Trophoblast cell (in vitro differentiated cells and primary cell): ENCODE measurements around the gene UXT.

Experiments
- DNase-seq, 2 donors: peaks; one replicate each; pipeline ENCODE4 v3.0.0-alpha.2; 2016
- H2AFZ ChIP-seq: 2 replicates; pipeline ENCODE4 v1.6.1; 2013; ENCODE audit warnings: low read length, moderate library complexity, mild to moderate bottlenecking; ENCODE audit not compliant: insufficient read depth, poor library complexity
- H2AK5ac ChIP-seq: 2 replicates; pipeline ENCODE4 v1.6.1; 2013; ENCODE audit warnings: mild to moderate bottlenecking, low read length
- H2BK120ac ChIP-seq: 2 replicates; pipeline ENCODE4 v1.6.1; 2013; ENCODE audit warnings: low read length, mild to moderate bottlenecking, moderate library complexity; ENCODE audit not compliant: insufficient read depth, poor library complexity
- H2BK12ac ChIP-seq: 2 replicates; pipeline ENCODE4 v1.6.1; 2013; ENCODE audit warnings: mild to moderate bottlenecking, low read length, moderate library complexity
- H2BK5ac ChIP-seq: 2 replicates; pipeline ENCODE4 v1.6.1; 2013; ENCODE audit warnings: low read length, low read depth, moderate library complexity, mild to moderate bottlenecking; ENCODE audit not compliant: poor library complexity
- H3K14ac ChIP-seq: 2 replicates; pipeline ENCODE4 v1.6.1; 2013; ENCODE audit warnings: mild to moderate bottlenecking, low read length
- H3K18ac ChIP-seq: 2 replicates; pipeline ENCODE4 v1.6.1; 2013; ENCODE audit warnings: mild to moderate bottlenecking, low read length
- H3K23ac ChIP-seq: 2 replicates; pipeline ENCODE4 v1.6.1; 2013; ENCODE audit warnings: low read length
- H3K27ac ChIP-seq: 2 replicates; pipeline ENCODE4 v1.5.1; 2013; ENCODE audit warnings: low read depth, mild to moderate bottlenecking, inconsistent platforms, low read length, moderate library complexity
- H3K27me3 ChIP-seq: 2 replicates; pipeline ENCODE4 v1.6.1; 2013; ENCODE audit warnings: inconsistent platforms, mild to moderate bottlenecking, low read length, moderate library complexity; ENCODE audit not compliant: insufficient read depth
- H3K36me3 ChIP-seq, 2 experiments: 1 replicate in 1 of 2; 2 replicates in 1 of 2; pipeline ENCODE4 v1.6.1; 2013; ENCODE audit warnings: low read length in 2 of 2, mild to moderate bottlenecking in 2 of 2, moderate library complexity in 1 of 2; ENCODE audit not compliant: insufficient read depth in 2 of 2, control insufficient read depth in 1 of 2
- H3K4ac ChIP-seq: 2 replicates; pipeline ENCODE4 v1.6.1; 2013; ENCODE audit warnings: low read depth, mild to moderate bottlenecking, low read length, moderate library complexity
- H3K4me1 ChIP-seq, 2 experiments: 1 replicate in 1 of 2; 2 replicates in 1 of 2; pipeline ENCODE4 v1.6.1; 2013; ENCODE audit warnings: low read length in 2 of 2, mild to moderate bottlenecking in 2 of 2, moderate library complexity in 1 of 2; ENCODE audit not compliant: insufficient read depth in 2 of 2, control insufficient read depth in 1 of 2
- H3K4me2 ChIP-seq: 2 replicates; pipeline ENCODE4 v1.6.1; 2013; ENCODE audit warnings: inconsistent platforms, mild to moderate bottlenecking, low read length, moderate library complexity
- H3K4me3 ChIP-seq: 2 replicates; pipeline ENCODE4 v1.5.1; 2013; ENCODE audit warnings: mild to moderate bottlenecking, low read depth, low read length, inconsistent platforms
- H3K79me1 ChIP-seq: one replicate; pipeline ENCODE4 v1.6.1; 2013; ENCODE audit warnings: low read length
- H3K79me2 ChIP-seq: 2 replicates; pipeline ENCODE4 v1.6.1; 2013; ENCODE audit warnings: low read length, mild to moderate bottlenecking; ENCODE audit not compliant: control insufficient read depth, insufficient read depth, poor library complexity
- H3K9ac ChIP-seq: 2 replicates; pipeline ENCODE4 v1.6.1; 2013; ENCODE audit warnings: mild to moderate bottlenecking, low read length
- H3K9me3 ChIP-seq: 2 replicates; pipeline ENCODE4 v1.6.1; 2013; ENCODE audit warnings: low read depth, mild to moderate bottlenecking, control low read depth, inconsistent platforms, low read length; ENCODE audit not compliant: insufficient read depth
- H4K12ac ChIP-seq: 2 replicates; pipeline ENCODE4 v1.6.1; 2013; ENCODE audit warnings: low read depth, mild to moderate bottlenecking, low read length, moderate library complexity
- H4K8ac ChIP-seq: 2 replicates; pipeline ENCODE4 v1.6.1; 2013; ENCODE audit warnings: low read depth, mild to moderate bottlenecking, low read length, moderate library complexity
- H4K91ac ChIP-seq: one replicate; pipeline ENCODE4 v1.6.1; 2013; ENCODE audit warnings: low read depth, mild to moderate bottlenecking, low read length, moderate library complexity
- WGBS: extraction: QIAGEN DNeasy Blood & Tissue Kit; methylation state at CpG from one replicate; pipeline ENCODE4 v1.1.7; 2013; ENCODE audit warnings: missing lambda C conversion rate; ENCODE audit not compliant: insufficient read length, insufficient coverage; ENCODE audit errors: extremely low coverage; 5-methylcytosine and 5-hydroxymethylcytosine counted together

The UXT gene

GRCh38 chrX:47664737-47665136, 5.8 kb upstream of the UXT start:
- H4K91ac ChIP-seq: no peak overlapping the region
- peak; percentile 40 to 80 for DNase-seq

DNA sequence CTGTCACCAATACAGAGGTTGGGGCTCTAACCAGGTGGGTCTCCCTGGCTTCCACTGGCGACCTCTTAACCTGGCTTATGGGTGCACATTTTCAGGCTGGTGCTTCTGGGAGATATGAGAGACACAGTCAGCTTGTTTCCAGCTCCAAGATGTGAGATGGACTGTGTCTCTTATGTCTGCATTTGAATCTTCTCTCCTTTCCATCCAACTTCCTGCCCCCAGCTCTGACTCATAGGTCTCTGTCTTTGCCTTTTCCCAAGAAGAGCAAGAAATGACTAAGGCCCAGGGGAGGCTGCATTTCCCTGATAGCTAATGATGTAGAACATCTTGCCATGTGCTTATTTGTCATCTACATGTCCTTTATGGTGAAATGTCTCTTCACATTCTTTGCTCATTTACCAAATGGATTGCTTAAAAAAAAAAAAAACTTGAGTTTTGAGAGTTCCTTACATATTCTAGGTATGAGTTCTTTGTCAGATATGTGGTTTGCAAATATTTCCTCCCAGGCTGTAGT, 3.2 kb upstream of the UXT start:
- Histone ChIP-seq H3K9ac (no peak overlapping the region), H3K4me3 (no peak overlapping the region), H4K8ac (no peak overlapping the region), H3K36me3 (peaks cover 0 to 5% of the 10 kb centered on the region in 2 experiments), H3K14ac (no peak overlapping the region), H2BK5ac (no peak overlapping the region), H2AK5ac (no peak overlapping the region), H3K27ac (no peak overlapping the region), H3K9me3 (no peaks in the 10 kb centered on the region), H2AFZ (no peak overlapping the region), H3K4ac (no peak overlapping the region), H3K4me1 (peaks cover 0 to 3% of the 10 kb centered on the region in 2 experiments), H2BK12ac (no peak overlapping the region), H3K4me2 (no peak overlapping the region), H4K12ac (no peak overlapping the region), H3K27me3 (no peaks in the 10 kb centered on the region), H4K91ac (no peak overlapping the region), H3K23ac (no peak overlapping the region), H2BK120ac (no peak overlapping the region), H3K18ac (no peak overlapping the region), H3K79me1 (peaks cover 4% of the 10 kb centered on the region), H3K79me2 (no peaks in the 10 kb centered on the region)
- WGBS: no CpG with 5 or more reads among the region's 1 CpG
- peak; percentile 75 to 87 for DNase-seq

More at GRCh38 chrX:47664737-47665136, 5.8 kb upstream of the UXT start:
- Histone ChIP-seq H3K27me3 (no peaks in the 10 kb centered on the region), H2AFZ (no peak overlapping the region), H3K79me1 (no peaks in the 10 kb centered on the region), H3K18ac (no peak overlapping the region), H2AK5ac (no peak overlapping the region), H3K4ac (no peak overlapping the region), H3K14ac (no peak overlapping the region), H2BK120ac (no peak overlapping the region), H3K9me3 (no peaks in the 10 kb centered on the region), H3K9ac (no peak overlapping the region), H3K4me3 (no peak overlapping the region), H3K23ac (no peak overlapping the region), H4K12ac (no peak overlapping the region), H3K27ac (no peak overlapping the region), H3K36me3 (no peaks in the 10 kb centered on the region), H3K79me2 (no peaks in the 10 kb centered on the region), H2BK12ac (no peak overlapping the region), H3K4me2 (no peak overlapping the region), H4K8ac (no peak overlapping the region), H3K4me1 (peaks cover 0 to 3% of the 10 kb centered on the region in 2 experiments), H2BK5ac (no peak overlapping the region)
- WGBS: no CpG with 5 or more reads among the region's 5 CpGs

GRCh38 chrX:47661539-47661938, 2.6 kb upstream of the UXT start:
- H3K9me3 ChIP-seq: no peaks in the 10 kb centered on the region
- H4K12ac ChIP-seq: no peak overlapping the region
- H3K9ac ChIP-seq: no peak overlapping the region
- no peak overlapping the region for H3K23ac ChIP-seq
- DNase-seq: no peak
- no peak overlapping the region for H3K4me2 ChIP-seq
- H2AK5ac ChIP-seq: no peak overlapping the region
- H3K36me3 ChIP-seq: peaks cover under 1 to 9% of the 10 kb centered on the region in 2 experiments
- H2BK5ac ChIP-seq: no peak overlapping the region
- WGBS: no CpG with 5 or more reads among the region's 7 CpGs
- H4K91ac ChIP-seq: no peak overlapping the region
- peaks cover 4% of the 10 kb centered on the region for H3K79me1 ChIP-seq
- no peak overlapping the region for H4K8ac ChIP-seq
- no peaks in the 10 kb centered on the region for H3K27me3 ChIP-seq
- no peak overlapping the region for H2AFZ ChIP-seq
- H3K79me2 ChIP-seq: no peaks in the 10 kb centered on the region
- no peak overlapping the region for H3K4ac ChIP-seq
- no peak overlapping the region for H3K27ac ChIP-seq
- no peak overlapping the region for H3K4me3 ChIP-seq
- no peak overlapping the region for H3K18ac ChIP-seq
- H2BK120ac ChIP-seq: no peak overlapping the region
- H2BK12ac ChIP-seq: no peak overlapping the region
- H3K14ac ChIP-seq: no peak overlapping the region
- H3K4me1 ChIP-seq: peaks cover 0 to 3% of the 10 kb centered on the region in 2 experiments

DNA sequence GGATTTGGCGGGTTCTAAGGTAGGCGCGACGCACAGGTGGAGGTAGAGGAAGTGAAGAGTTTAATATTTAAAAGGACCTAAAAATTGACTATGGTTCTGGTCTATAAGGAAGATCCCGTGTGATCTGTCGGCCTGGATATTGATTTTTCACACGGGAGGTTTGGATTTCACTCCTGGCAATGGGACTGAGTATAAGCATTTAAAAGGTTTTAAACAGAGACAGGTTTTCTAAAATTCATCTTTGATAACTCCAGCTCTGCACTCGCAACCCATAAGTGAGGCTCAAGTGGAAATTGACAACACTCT, 394 bp upstream of the UXT start:
- peaks cover 0 to 3% of the 10 kb centered on the region in 2 experiments for H3K4me1 ChIP-seq
- WGBS: no CpG with 5 or more reads among the region's 8 CpGs
- no peak overlapping the region for H4K91ac ChIP-seq
- no peak for DNase-seq
- no peak overlapping the region for H3K23ac ChIP-seq
- H3K4me3 ChIP-seq: no peak overlapping the region
- no peak overlapping the region for H2BK12ac ChIP-seq
- no peak overlapping the region for H3K9ac ChIP-seq
- H2AFZ ChIP-seq: no peak overlapping the region
- no peak overlapping the region for H3K18ac ChIP-seq
- no peak overlapping the region for H3K14ac ChIP-seq
- peak overlapping the region; percentile 86 for H3K27ac ChIP-seq
- no peaks in the 10 kb centered on the region for H3K79me2 ChIP-seq
- no peak overlapping the region for H2AK5ac ChIP-seq
- no peak overlapping the region for H2BK120ac ChIP-seq
- H3K4ac ChIP-seq: no peak overlapping the region
- peak overlapping the region; percentile 54 for H3K4me2 ChIP-seq
- no peaks in the 10 kb centered on the region for H3K9me3 ChIP-seq
- H3K27me3 ChIP-seq: no peaks in the 10 kb centered on the region
- peaks cover 4 to 16% of the 10 kb centered on the region in 2 experiments for H3K36me3 ChIP-seq
- peaks cover 4% of the 10 kb centered on the region for H3K79me1 ChIP-seq
- no peak overlapping the region for H2BK5ac ChIP-seq
- H4K12ac ChIP-seq: peak overlapping the region; percentile 66
- H4K8ac ChIP-seq: peak overlapping the region; percentile 70
